Erythroblast (primary cell): ENCODE results near the gene NEAT1.

ENCODE experiments used
- GATA1 ChIP-seq: IDR thresholded peaks from 2 replicates; pipeline ENCODE4 v1.6.1; 2011; ENCODE audit warnings: low read depth, mild to moderate bottlenecking, control low read depth, low read length, moderate library complexity
- POLR2A ChIP-seq: IDR thresholded peaks from 2 replicates; pipeline ENCODE4 v1.6.1; 2011; ENCODE audit warnings: mild to moderate bottlenecking, low read length

- no peak for TF ChIP-seq POLR2A
- no peak for TF ChIP-seq GATA1
These were observed 33.2 kb upstream of the NEAT1 start for GRCh38 chr11:65389294-65389980.
